BJ (cell line): Measurements from ENCODE around the gene PRRC2A. TPM values are rescaled to one million over a fixed set of nuclear protein-coding genes. Genes with fewer than 3 reads are reported as not detected.

Experiments used
- CTCF ChIA-PET: fragments of 350-600 bp; formaldehyde crosslinking; extraction: SDS; loops from one replicate; lab custom pipeline; 2021; ENCODE audit warnings: antibody characterized with exemption, inconsistent platforms; lab: Yijun Ruan, JAX
- POLR2A ChIA-PET: fragments of 300-600 bp; sonication (Branson Sonifier 250); formaldehyde crosslinking; extraction: SDS; loops from one replicate; lab custom pipeline; 2021; ENCODE audit warnings: antibody characterized with exemption; lab: Charles Lee
- DNase-seq: peaks from one replicate; pipeline ENCODE4 v3.0.0-alpha.2; 2011; ENCODE audit warnings: low read depth
- H3K27me3 ChIP-seq: 2 replicates; pipeline ENCODE4 v1.6.0; 2011; ENCODE audit warnings: low read length; ENCODE audit not compliant: control insufficient read depth, insufficient read depth
- H3K36me3 ChIP-seq: 2 replicates; pipeline ENCODE4 v1.5.1; 2011; ENCODE audit warnings: low read length; ENCODE audit not compliant: control insufficient read depth, insufficient read depth
- H3K4me3 ChIP-seq: 2 replicates; pipeline ENCODE4 v1.5.1; 2011; ENCODE audit warnings: low read depth, mild to moderate bottlenecking, control low read depth, low read length
- CTCF ChIP-seq: IDR thresholded peaks from 2 replicates; pipeline ENCODE4 v1.5.1; 2011; ENCODE audit warnings: low read depth, mild to moderate bottlenecking, control low read depth, inconsistent platforms, low read length, moderate library complexity; ENCODE audit not compliant: insufficient read depth
- polyA plus RNA-seq: library from polyadenylated mRNA; depleted of rRNA; stranded (reverse); fragments of >200 nt; gene quantifications from 2 replicates; pipeline ENCODE4 v1.2.3, GENCODE V29; 2011

Gene PRRC2A
- polyA plus RNA-seq, 1 experiment = 47.3 TPM

DNA sequence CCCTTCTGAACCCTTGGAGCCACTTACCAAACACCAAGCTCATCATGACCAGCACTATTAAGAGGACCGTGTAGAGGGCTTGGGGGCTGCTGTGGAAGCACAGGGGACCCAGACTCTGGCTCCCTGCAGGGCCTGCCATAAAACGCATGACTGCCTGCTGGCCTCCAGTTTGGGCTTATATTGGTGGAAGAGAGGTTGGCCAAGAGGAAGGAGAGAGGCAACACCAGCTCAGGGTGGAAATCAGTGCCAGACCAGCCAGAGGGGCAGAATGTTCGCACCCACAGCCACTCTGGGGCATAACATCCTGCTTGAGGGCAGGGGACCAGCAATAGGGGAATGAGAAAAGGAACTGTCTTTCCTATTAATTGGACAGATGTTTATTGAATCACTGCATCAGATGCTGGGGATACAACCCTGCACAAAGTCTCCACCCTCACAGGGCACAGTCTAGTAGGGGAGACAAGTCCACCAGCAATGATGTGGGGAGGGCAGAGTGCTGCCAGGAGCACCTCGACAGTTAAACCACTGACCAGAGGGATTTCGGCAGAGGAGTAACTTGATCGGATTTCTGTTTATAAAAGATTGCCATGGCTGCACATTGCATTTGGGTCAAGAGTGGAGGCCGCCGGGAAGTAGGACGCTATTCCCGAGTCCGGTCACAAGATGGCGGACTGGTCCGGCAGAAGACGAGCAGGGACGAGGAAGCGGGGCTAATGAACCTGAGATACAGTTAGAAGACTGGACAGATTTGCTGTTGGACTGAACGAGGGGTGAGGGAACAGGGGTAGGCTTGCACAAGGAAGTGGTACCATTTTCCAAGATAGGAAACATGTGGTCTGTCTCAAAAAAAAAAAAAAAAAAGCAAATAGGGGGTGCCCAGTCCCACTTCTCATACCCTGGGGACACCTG lies 60.0 kb downstream of the PRRC2A start, which contains the start of gene LY6G5C:
Gene LY6G5C (minus strand): TSS at position 842 of the 909 bp plus-strand sequence. CDS start 694 bp downstream, at position 148.
- peak; percentile 75 for TF ChIP-seq CTCF
- peak within 1 kb of the TSS; percentile 39 for H3K4me3 ChIP-seq
- no peaks in the 10 kb centered on the region for H3K27me3 ChIP-seq
- peak; percentile 67 for DNase-seq
- ChIA-PET CTCF (interaction anchor here (0.6 to 3.2 kb wide), 18 partner anchors 9 to 605 kb away, joined by 3 to 15 read pairs (median 4); partner anchors contain the start of genes ABHD16A, CLIC1 and LSM2), POLR2A (interaction anchor here (0.6 kb wide), 1 partner anchor 161 kb away, joined by 3 read pairs; no protein-coding TSS in a partner anchor)
- H3K36me3 ChIP-seq = peaks cover 2% of the 10 kb centered on the region; the same call in 1 of the 2 replicates

DNA sequence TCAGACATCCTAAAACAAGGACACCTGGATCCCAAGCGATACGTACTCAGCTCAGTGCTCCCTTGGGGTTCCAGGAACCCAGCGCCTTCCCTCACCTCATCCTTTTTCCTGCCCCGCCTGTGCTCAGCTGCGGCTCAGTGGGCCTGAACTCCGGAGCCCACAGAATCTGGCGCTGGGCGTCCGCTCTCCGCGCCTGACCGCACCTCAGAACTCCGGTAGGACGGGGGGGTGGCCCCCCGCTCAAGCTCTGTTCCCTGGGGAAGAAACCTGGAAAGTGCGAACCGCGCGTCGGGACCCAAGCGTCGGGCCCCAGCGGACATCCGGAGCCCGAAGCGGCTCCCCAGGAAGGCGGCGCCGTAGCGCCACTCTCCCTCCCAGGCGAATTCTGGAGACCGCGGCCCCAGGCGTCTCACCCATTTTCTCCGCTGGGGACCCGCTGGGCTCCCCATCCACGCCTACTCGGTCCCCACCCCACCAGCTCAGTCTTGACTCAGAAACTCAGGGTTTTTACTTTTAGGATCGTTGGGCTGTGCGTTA lies 60.7 kb downstream of the PRRC2A start:
- DNase-seq = no peak
- H3K27me3 ChIP-seq = no peaks in the 10 kb centered on the region
- H3K4me3 ChIP-seq = peak overlapping the region; percentile 39
- H3K36me3 ChIP-seq = peaks cover 6% of the 10 kb centered on the region
- POLR2A ChIA-PET = interaction anchor here (0.6 kb wide), 1 partner anchor 160 kb away, joined by 3 read pairs; no protein-coding TSS in a partner anchor
- peak; percentile 48 for TF ChIP-seq CTCF
- CTCF ChIA-PET = interaction anchor here (0.7 to 3.2 kb wide), 15 partner anchors 10 to 271 kb away, joined by 3 to 15 read pairs (median 4); partner anchors contain the start of genes ABHD16A, CLIC1 and LSM2

GRCh38 chr6:31683591-31683990 lies 63.1 kb downstream of the PRRC2A start:
- CTCF ChIA-PET = interaction anchor here (0.7 to 3.1 kb wide), 2 partner anchors 54 to 146 kb away, joined by 3 to 11 read pairs; no protein-coding TSS in a partner anchor
- POLR2A ChIA-PET = no interaction called here
- Histone ChIP-seq H3K4me3 (no peak overlapping the region), H3K36me3 (peaks cover 18% of the 10 kb centered on the region), H3K27me3 (no peaks in the 10 kb centered on the region)
- no peak for TF ChIP-seq CTCF
- no peak for DNase-seq

GRCh38 chr6:31686483-31686882 lies 66.0 kb downstream of the PRRC2A start:
- POLR2A ChIA-PET = no interaction called here
- CTCF ChIA-PET = interaction anchor here (1.1 kb wide), 1 partner anchor 83 kb away, joined by 3 read pairs; no protein-coding TSS in a partner anchor
- TF ChIP-seq CTCF = no peak

More at GRCh38 chr6:31686483-31686882, 66.0 kb downstream of the PRRC2A start:
- Histone ChIP-seq H3K27me3 (no peaks in the 10 kb centered on the region), H3K4me3 (no peak overlapping the region), H3K36me3 (peaks cover 34% of the 10 kb centered on the region)
- no peak for DNase-seq
